H1 (cell line): ENCODE results near the gene MMP24. TPM values are rescaled to one million over a fixed set of nuclear protein-coding genes. Genes with fewer than 3 reads are reported as not detected.

Experiments used
- CTCF ChIA-PET: fragments of 300-600 bp; sonication (Branson Sonifier 250); formaldehyde crosslinking; loops from one replicate; lab custom pipeline; 2021; ENCODE audit not compliant: partially characterized antibody; lab: Charles Lee
- POLR2A ChIA-PET: fragments of 300-600 bp; sonication (Branson Sonifier 250); formaldehyde crosslinking; loops from one replicate; lab custom pipeline; 2021; ENCODE audit warnings: inconsistent platforms; ENCODE audit not compliant: partially characterized antibody; lab: Charles Lee
- DNase-seq, 2 experiments: peaks; one replicate each; pipeline versions ENCODE4 v3.0.0 to v3.0.0-alpha.2; 2010 to 2022; ENCODE audit warnings: low spot score in 2 of 2, low read depth in 1 of 2, mixed read lengths in 1 of 2
- FAIRE-seq: peaks from 2 replicates; lab custom pipeline; 2011; peaks lifted over from hg19 to GRCh38; lab: Jason Lieb, UNC
- H2AFZ ChIP-seq: 2 replicates; pipeline ENCODE4 v1.8.1; 2012; ENCODE audit warnings: low read length, inconsistent platforms
- H2AK5ac ChIP-seq: 2 replicates; pipeline ENCODE4 v1.6.1; 2013; ENCODE audit warnings: low read depth, low read length
- H2BK120ac ChIP-seq: replicated peaks from 2 replicates; pipeline ENCODE3; 2013; ENCODE audit warnings: low read depth, low read length, inconsistent platforms
- H2BK12ac ChIP-seq: 2 replicates; pipeline ENCODE4 v1.6.1; 2013; ENCODE audit warnings: low read depth, low read length
- H2BK15ac ChIP-seq: 2 replicates; pipeline ENCODE4 v1.6.1; 2013; ENCODE audit warnings: low read length
- H2BK20ac ChIP-seq: 2 replicates; pipeline ENCODE4 v1.6.1; 2013; ENCODE audit warnings: low read length
- H2BK5ac ChIP-seq: 2 replicates; pipeline ENCODE4 v1.6.1; 2013; ENCODE audit warnings: low read depth, low read length
- H3K14ac ChIP-seq: 2 replicates; pipeline ENCODE4 v1.6.1; 2013; ENCODE audit warnings: inconsistent platforms; ENCODE audit not compliant: insufficient read length
- H3K18ac ChIP-seq: 2 replicates; pipeline ENCODE4 v1.6.1; 2013; ENCODE audit warnings: low read length; ENCODE audit errors: extremely low read depth
- H3K23ac ChIP-seq: 2 replicates; pipeline ENCODE4 v1.6.1; 2013; ENCODE audit warnings: inconsistent platforms; ENCODE audit not compliant: insufficient read length
- H3K23me2 ChIP-seq: 2 replicates; pipeline ENCODE4 v1.6.1; 2013; ENCODE audit warnings: low read depth, low read length
- H3K27ac ChIP-seq: 2 replicates; pipeline ENCODE4 v1.6.1; 2011; ENCODE audit warnings: low read depth, low read length, inconsistent platforms
- H3K27me3 ChIP-seq, 4 experiments: replicated peaks in 1 of 4; 1 replicate in 1 of 4; 2 replicates in 3 of 4; pipeline versions ENCODE4 v1.6.1 to v1.8.1; 2011 to 2013; ENCODE audit warnings: low read length in 3 of 4, mild to moderate bottlenecking in 3 of 4, inconsistent platforms in 2 of 4, mixed read lengths in 2 of 4, moderate library complexity in 1 of 4; ENCODE audit not compliant: control insufficient read depth in 3 of 4, insufficient read depth in 3 of 4; ENCODE audit errors: extremely low read depth in 1 of 4
- H3K36me3 ChIP-seq, 4 experiments: 2 replicates each; pipeline versions ENCODE4 v1.6.1 to v1.8.1; 2011 to 2013; ENCODE audit warnings: mild to moderate bottlenecking in 4 of 4, low read length in 3 of 4, moderate library complexity in 2 of 4, control low read depth in 1 of 4, inconsistent platforms in 1 of 4; ENCODE audit not compliant: insufficient read depth in 4 of 4, control insufficient read depth in 2 of 4
- H3K4ac ChIP-seq: replicated peaks from 2 replicates; pipeline ENCODE3; 2013; ENCODE audit warnings: low read length, low read depth, mixed read lengths, inconsistent platforms; ENCODE audit not compliant: insufficient read length
- H3K4me1 ChIP-seq, 4 experiments: replicated peaks in 1 of 4; 1 replicate in 1 of 4; 2 replicates in 3 of 4; pipeline versions ENCODE4 v1.6.1 to v1.8.1; 2011 to 2013; ENCODE audit warnings: low read length in 3 of 4, inconsistent platforms in 2 of 4, mixed read lengths in 1 of 4; ENCODE audit not compliant: insufficient read depth in 4 of 4, control insufficient read depth in 3 of 4
- H3K4me2 ChIP-seq, 2 experiments: 2 replicates each; pipeline versions ENCODE4 v1.6.1 to v1.8.1; 2011 to 2013; ENCODE audit warnings: low read depth in 2 of 2, low read length in 2 of 2, control low read depth in 1 of 2, inconsistent platforms in 1 of 2, mild to moderate bottlenecking in 1 of 2; ENCODE audit not compliant: insufficient read depth in 1 of 2
- H3K4me3 ChIP-seq, 4 experiments: fragments of 200-600, 300-600 bp in 1 of 4; sonication (generic), shearing (Covaris generic), sonication (Bioruptor Twin) in 1 of 4; 2 replicates each; pipeline versions ENCODE4 v1.5.1 to v1.8.1; 2011 to 2016; ENCODE audit warnings: low read length in 4 of 4, low read depth in 3 of 4, control low read depth in 2 of 4, inconsistent platforms in 2 of 4, mild to moderate bottlenecking in 2 of 4, mixed read lengths in 1 of 4, moderate library complexity in 1 of 4; ENCODE audit not compliant: insufficient read depth in 2 of 4; ENCODE audit errors: extremely low read depth in 1 of 4
- H3K56ac ChIP-seq: replicated peaks from 2 replicates; pipeline ENCODE3; 2013; ENCODE audit warnings: low read depth, mild to moderate bottlenecking, mixed read lengths, low read length, inconsistent platforms; ENCODE audit not compliant: insufficient read length
- H3K79me1 ChIP-seq: 2 replicates; pipeline ENCODE4 v1.6.1; 2013; ENCODE audit warnings: low read depth, low read length, control low read depth
- H3K79me2 ChIP-seq, 2 experiments: 2 replicates each; pipeline versions ENCODE4 v1.6.1 to v1.8.1; 2012 to 2013; ENCODE audit warnings: low read length in 2 of 2, mild to moderate bottlenecking in 2 of 2, inconsistent platforms in 1 of 2; ENCODE audit not compliant: insufficient read depth in 2 of 2, control insufficient read depth in 1 of 2
- H3K9ac ChIP-seq, 4 experiments: replicated peaks in 1 of 4; 1 replicate in 1 of 4; 2 replicates in 3 of 4; pipeline versions ENCODE4 v1.6.1 to v1.8.1; 2011 to 2013; ENCODE audit warnings: low read depth in 3 of 4, low read length in 3 of 4, control low read depth in 2 of 4, mild to moderate bottlenecking in 2 of 4, moderate library complexity in 2 of 4, inconsistent platforms in 1 of 4; ENCODE audit errors: extremely low read depth in 1 of 4
- H3K9me3 ChIP-seq, 2 experiments: 2 replicates each; pipeline versions ENCODE4 v1.6.1 to v1.8.1; 2012 to 2013; ENCODE audit warnings: mild to moderate bottlenecking in 2 of 2, moderate library complexity in 2 of 2, control low read depth in 1 of 2, inconsistent platforms in 1 of 2, low read depth in 1 of 2, low read length in 1 of 2, mixed read lengths in 1 of 2; ENCODE audit not compliant: insufficient read depth in 2 of 2
- H4K20me1 ChIP-seq, 2 experiments: replicated peaks in 1 of 2; 2 replicates each; pipeline versions ENCODE3 to v1.8.1; 2011 to 2013; ENCODE audit warnings: inconsistent platforms in 2 of 2, low read length in 2 of 2, mild to moderate bottlenecking in 1 of 2; ENCODE audit not compliant: insufficient read depth in 2 of 2, control insufficient read depth in 1 of 2
- H4K5ac ChIP-seq: 2 replicates; pipeline ENCODE4 v1.6.1; 2013; ENCODE audit warnings: low read length, low read depth, mixed read lengths, inconsistent platforms; ENCODE audit not compliant: insufficient read length
- H4K8ac ChIP-seq: 2 replicates; pipeline ENCODE4 v1.8.0; 2013; ENCODE audit warnings: mild to moderate bottlenecking, moderate library complexity, low read length, inconsistent platforms; ENCODE audit not compliant: insufficient read depth; ENCODE audit errors: extremely low read depth
- H4K91ac ChIP-seq: replicated peaks from 2 replicates; pipeline ENCODE3; 2013; ENCODE audit warnings: low read length, mixed read lengths, inconsistent platforms; ENCODE audit not compliant: insufficient read length
- ATF3 ChIP-seq: IDR thresholded peaks from 2 replicates; pipeline ENCODE4 v1.6.1; 2011; ENCODE audit warnings: low read depth, mild to moderate bottlenecking, low read length; ENCODE audit not compliant: insufficient read depth
- BRCA1 ChIP-seq: IDR thresholded peaks from 2 replicates; pipeline ENCODE4 v1.6.1; 2012; ENCODE audit warnings: low read depth, low read length, improper control_type of control experiment
- CHD2 ChIP-seq: IDR thresholded peaks from 2 replicates; pipeline ENCODE4 v1.6.1; 2012; ENCODE audit warnings: low read length, improper control_type of control experiment
- CREB1 ChIP-seq: IDR thresholded peaks from 2 replicates; pipeline ENCODE4 v1.6.1; 2012; ENCODE audit warnings: inconsistent platforms
- CTBP2 ChIP-seq: IDR thresholded peaks from 2 replicates; pipeline ENCODE4 v1.7.0; 2011; ENCODE audit warnings: borderline replicate concordance, mild to moderate bottlenecking, moderate library complexity, mixed read lengths, low read length; ENCODE audit not compliant: insufficient read depth, insufficient read length
- FOSL1 ChIP-seq: IDR thresholded peaks from 2 replicates; pipeline ENCODE4 v1.6.1; 2011; ENCODE audit warnings: mild to moderate bottlenecking, low read depth, low read length, moderate library complexity; ENCODE audit not compliant: insufficient read depth
- SIX5 ChIP-seq: IDR thresholded peaks from 2 replicates; pipeline ENCODE4 v1.6.1; 2011; ENCODE audit warnings: mild to moderate bottlenecking, low read depth, low read length
- SP1 ChIP-seq: IDR thresholded peaks from 2 replicates; pipeline ENCODE4 v1.6.1; 2011; ENCODE audit warnings: low read depth, low read length
- TEAD4 ChIP-seq: IDR thresholded peaks from 2 replicates; pipeline ENCODE4 v1.6.1; 2012; ENCODE audit warnings: low read depth, low read length, inconsistent platforms, mixed read lengths
- USF2 ChIP-seq: IDR thresholded peaks from 2 replicates; pipeline ENCODE4 v1.6.1; 2011; ENCODE audit warnings: low read length, improper control_type of control experiment
- ZNF274 ChIP-seq: IDR thresholded peaks from 2 replicates; pipeline ENCODE4 v1.7.0; 2012; ENCODE audit warnings: low read length, borderline replicate concordance; ENCODE audit errors: extremely low read depth
- WGBS, 2 experiments: shearing (Covaris generic) in 1 of 2; methylation state at CpG; one replicate each; pipeline versions ENCODE4 v1.1.6 to v1.1.7; 2013 to 2015; ENCODE audit warnings: low lambda C conversion rate in 2 of 2, mixed read lengths in 2 of 2, inconsistent platforms in 1 of 2, low coverage in 1 of 2, missing lambda C conversion rate in 1 of 2; ENCODE audit not compliant: insufficient replicate concordance in 2 of 2, insufficient coverage in 1 of 2, insufficient read length in 1 of 2; ENCODE audit errors: extremely low coverage in 1 of 2, missing lambda C conversion rate in 1 of 2; 5-methylcytosine and 5-hydroxymethylcytosine counted together
- polyA plus RNA-seq, 7 experiments: library from polyadenylated mRNA; depleted of rRNA in 3 of 7; stranded (reverse) in 5 of 7; unstranded in 2 of 7; fragments of >200 nt in 5 of 7; fragments of 200-250 nt in 2 of 7; gene quantifications; 1 replicate in 5 of 7; 2 replicates in 1 of 7; 4 replicates in 1 of 7; pipeline versions ENCODE4 v1.2.1 to v1.2.3, GENCODE V29; 2011 to 2013; ENCODE audit warnings: missing spikeins in 2 of 7, mixed read lengths in 2 of 7
- total RNA-seq: library from RNA; stranded (reverse); fragmentation: NEBNext Ultra II Directional; extraction: Animal tissue kit (Norgen Biotek cat#: 25700); gene quantifications from 2 replicates; pipeline ENCODE4 v1.2.1, GENCODE V29; 2021

MMP24 gene
- total and polyA plus RNA-seq, 2 of the 8 experiments (the other 6 are each of a cell fraction or from before 2014, with no cell fraction given): 18.8 to 21.4 TPM

GRCh38 chr20:35191419-35192117 lies 34.9 kb upstream of the MMP24 start:
- no peak overlapping the region for H2AFZ ChIP-seq
- H3K27me3 ChIP-seq: peaks cover 0 to 2% (median 0%) of the 10 kb centered on the region in 4 experiments; a peak in 2 of 7 replicates
- H3K4me1 ChIP-seq: peaks cover 0 to 6% (median 0%) of the 10 kb centered on the region in 4 experiments; a peak in 3 of 7 replicates
- POLR2A ChIA-PET: interaction anchor here (0.6 to 1.7 kb wide), 2 partner anchors 11 to 71 kb away, joined by 3 to 4 read pairs; no protein-coding TSS in a partner anchor
- peaks cover 3 to 6% of the 10 kb centered on the region in 2 experiments; a peak in 2 of 4 replicates for H3K9me3 ChIP-seq
- no peak overlapping the region for H3K4me2 ChIP-seq
- no peak overlapping the region for H2BK20ac ChIP-seq
- WGBS, 2 experiments: 79 to 100% methylated on average over 1 to 5 of the region's 5 CpGs
- no peak overlapping the region for H2AK5ac ChIP-seq
- no peak overlapping the region for H2BK15ac ChIP-seq
- FAIRE-seq: no peak
- H3K79me1 ChIP-seq: no peaks in the 10 kb centered on the region
- no peak overlapping the region for H3K27ac ChIP-seq
- H2BK120ac ChIP-seq: no peak overlapping the region
- no peaks in the 10 kb centered on the region for H4K20me1 ChIP-seq
- H3K14ac ChIP-seq: no peak overlapping the region
- no peak overlapping the region for H4K5ac ChIP-seq
- no peak overlapping the region for H3K4me3 ChIP-seq
- H3K36me3 ChIP-seq: no peaks in the 10 kb centered on the region
- H3K56ac ChIP-seq: no peak overlapping the region
- H4K8ac ChIP-seq: no peak overlapping the region
- H2BK12ac ChIP-seq: no peak overlapping the region
- no peak for DNase-seq
- H3K79me2 ChIP-seq: no peaks in the 10 kb centered on the region
- H2BK5ac ChIP-seq: no peak overlapping the region
- no peaks in the 10 kb centered on the region for H3K23me2 ChIP-seq
- H3K4ac ChIP-seq: no peak overlapping the region
- no peak overlapping the region for H3K23ac ChIP-seq
- no peak overlapping the region for H4K91ac ChIP-seq
- no peak overlapping the region for H3K9ac ChIP-seq
- H3K18ac ChIP-seq: no peak overlapping the region
- CTCF ChIA-PET: interaction anchor here (1.2 to 1.9 kb wide), 2 partner anchors 26 to 96 kb away, joined by 3 to 6 read pairs; no protein-coding TSS in a partner anchor
- TF ChIP-seq ZNF274: no peak
- no peak for TF ChIP-seq SIX5
- TF ChIP-seq CTBP2: no peak
- no peak for TF ChIP-seq FOSL1
- TF ChIP-seq CREB1: no peak
- no peak for TF ChIP-seq SP1
- no peak for TF ChIP-seq USF2
- TF ChIP-seq CHD2: no peak
- no peak for TF ChIP-seq BRCA1
- TF ChIP-seq TEAD4: no peak
- TF ChIP-seq ATF3: no peak
